GM18519 (cell line): ENCODE measurements around the gene RHBDL2.
"Not testable (repeated sequence)": the region's sequence is repeated elsewhere in the genome, so short reads cannot be mapped to it uniquely, and the experiment has no call there.

Experiments used
- ATAC-seq: cut with Tn5 transposase; IDR thresholded peaks from one replicate; pipeline ENCODE4 v1.9.1; 2021; ENCODE audit warnings: mild to moderate bottlenecking, moderate library complexity; ENCODE audit not compliant: unreplicated experiment, low FRiP score

The RHBDL2 gene

GRCh38 chr1:38938722-38939260 lies 2.8 kb downstream of the RHBDL2 start:
- ATAC-seq: no peak

GRCh38 chr1:38932571-38932970 lies 9.1 kb downstream of the RHBDL2 start:
- ATAC-seq: no peak

GRCh38 chr1:38929476-38929875 lies 12.2 kb downstream of the RHBDL2 start:
- ATAC-seq: no peak

DNA sequence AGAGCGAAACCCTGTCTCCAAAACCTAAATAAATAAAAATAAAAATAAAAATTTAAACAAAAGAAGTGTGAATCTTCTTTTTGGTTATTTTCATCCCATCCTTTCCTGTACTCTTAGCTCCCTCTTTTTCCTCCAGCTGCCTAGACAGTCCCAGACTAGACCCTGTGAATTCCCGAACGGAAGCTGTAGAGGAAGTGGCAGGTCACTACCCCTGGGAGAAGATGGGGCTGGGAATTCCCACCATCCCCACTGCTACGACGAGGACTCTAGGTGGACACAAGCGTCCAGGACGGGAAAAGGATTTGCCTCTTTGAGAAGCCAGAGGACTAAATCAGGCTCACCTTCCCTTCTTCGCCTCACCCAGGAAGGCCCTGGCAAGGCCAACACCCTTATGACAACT lies 12.6 kb downstream of the RHBDL2 start:
- ATAC-seq: no peak

- ATAC-seq: no peak
Measured at GRCh38 chr1:38926091-38926490, 15.5 kb downstream of the RHBDL2 start.

GRCh38 chr1:38925391-38925790 lies 16.2 kb downstream of the RHBDL2 start:
- no peak for ATAC-seq

- no peak for ATAC-seq
Measured at GRCh38 chr1:38923607-38924006, 18.0 kb downstream of the RHBDL2 start.

DNA sequence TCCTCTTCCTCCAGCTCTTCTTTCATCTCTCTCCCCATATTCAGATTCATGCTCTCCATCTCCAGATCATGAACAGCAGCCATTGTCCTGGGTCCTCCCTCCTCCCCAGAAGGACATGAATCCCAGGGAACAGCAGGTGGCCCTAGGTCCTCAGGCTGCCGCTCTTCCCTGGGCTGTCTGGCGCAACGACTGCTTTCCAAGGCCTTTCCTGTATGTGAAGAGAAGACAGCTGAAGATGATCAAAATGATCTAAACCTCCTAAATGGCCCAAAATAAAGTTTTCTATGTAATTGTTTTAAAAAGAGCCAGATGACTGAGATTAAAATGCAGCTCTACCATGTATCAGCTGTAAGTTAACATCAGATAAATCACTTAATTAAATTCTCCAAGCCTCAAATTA lies 22.5 kb downstream of the RHBDL2 start:
- ATAC-seq: no peak

DNA sequence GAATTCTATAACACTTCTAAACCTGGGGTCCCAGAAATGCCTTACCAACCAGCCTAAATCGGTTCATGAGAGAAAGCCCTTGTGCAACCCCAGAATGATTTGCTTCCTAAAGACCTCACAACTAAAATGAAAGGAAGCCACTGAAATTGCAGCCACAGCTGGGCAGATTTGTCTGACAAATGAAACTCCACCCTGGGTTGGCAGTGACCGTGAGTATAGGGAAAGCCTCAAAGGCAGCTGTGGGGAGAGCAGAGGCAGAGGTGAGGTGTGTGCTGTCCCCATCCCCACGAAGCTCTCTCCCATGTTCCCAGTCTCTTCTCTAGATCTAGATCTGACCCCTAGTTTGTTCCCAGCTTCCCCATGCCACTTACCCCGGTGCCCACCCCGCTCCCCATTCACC lies 23.1 kb downstream of the RHBDL2 start:
- ATAC-seq: no peak

DNA sequence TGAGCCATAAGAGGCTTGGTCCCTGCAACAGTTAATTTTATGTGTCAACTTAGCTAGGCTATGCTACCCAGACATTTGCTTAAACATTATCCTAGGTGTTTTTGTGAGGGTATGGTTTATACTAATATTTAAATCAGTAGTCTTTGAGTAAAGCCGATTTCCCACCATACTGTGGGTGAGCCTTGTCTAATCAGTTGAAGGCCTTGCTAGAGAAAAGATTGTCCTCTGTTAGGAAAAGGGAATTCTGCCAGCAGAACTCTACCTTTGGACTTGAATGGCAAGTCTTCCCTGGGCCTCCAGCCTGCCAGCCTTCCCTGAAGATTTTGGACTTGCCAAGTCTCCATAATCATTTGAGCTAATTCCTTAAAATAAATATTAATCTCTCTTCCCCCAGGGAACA lies 23.9 kb downstream of the RHBDL2 start:
- no peak for ATAC-seq

- no peak for ATAC-seq
Measured at GRCh38 chr1:38917337-38917736, 24.3 kb downstream of the RHBDL2 start.

DNA sequence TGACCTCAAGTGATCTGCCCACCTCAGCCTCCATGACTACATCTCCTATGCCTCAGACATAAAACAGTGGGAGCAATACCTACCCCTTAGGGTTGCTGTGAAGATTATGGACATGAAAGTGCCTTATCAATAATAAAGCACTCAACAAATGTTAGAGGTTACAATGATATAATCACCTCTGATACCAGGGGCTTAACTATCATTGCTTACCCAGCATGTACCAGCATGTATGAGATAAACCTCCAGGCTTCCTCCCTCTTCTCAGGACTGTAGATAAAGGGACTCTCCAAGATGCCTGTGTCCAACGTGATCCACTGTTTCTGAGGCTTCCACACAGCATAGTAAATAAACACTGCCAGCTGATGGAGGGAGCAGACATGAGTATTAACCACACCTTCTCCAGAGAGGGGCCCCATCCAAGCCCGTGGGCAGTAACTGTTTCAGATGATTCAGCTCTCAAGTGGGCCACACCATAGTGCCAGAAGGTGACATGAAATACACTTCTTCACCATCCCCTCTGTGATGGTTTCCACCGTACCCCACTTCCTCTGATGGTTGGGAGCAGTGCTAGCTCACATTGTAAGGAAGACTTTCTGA lies 26.2 kb downstream of the RHBDL2 start:
- ATAC-seq: no peak

- ATAC-seq: not testable (repeated sequence)
Measured at GRCh38 chr1:38914908-38915307, 26.7 kb downstream of the RHBDL2 start.

GRCh38 chr1:38908821-38909220 lies 32.8 kb downstream of the RHBDL2 start:
- ATAC-seq: no peak

DNA sequence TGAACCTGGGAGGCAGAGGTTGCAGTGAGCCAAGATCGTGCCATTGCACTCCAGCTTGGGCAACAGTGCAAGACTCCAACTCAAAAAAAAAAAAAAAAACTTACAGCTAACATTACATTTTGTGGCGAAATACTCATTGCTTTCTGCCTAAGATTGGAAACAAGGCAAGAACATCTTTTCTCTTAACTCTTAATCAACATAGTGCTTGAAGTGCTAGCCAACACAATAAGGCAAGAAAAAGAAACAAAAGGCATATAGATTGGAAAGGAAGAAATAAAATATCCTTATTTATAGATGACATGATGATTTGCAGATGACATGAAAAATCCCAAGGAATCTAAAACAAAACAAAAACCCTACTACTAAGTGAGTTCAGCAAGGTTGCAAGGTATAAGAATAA lies 35.6 kb downstream of the RHBDL2 start:
- no peak for ATAC-seq

- ATAC-seq: no peak
Measured at GRCh38 chr1:38899560-38899959, 42.1 kb downstream of the RHBDL2 start.

DNA sequence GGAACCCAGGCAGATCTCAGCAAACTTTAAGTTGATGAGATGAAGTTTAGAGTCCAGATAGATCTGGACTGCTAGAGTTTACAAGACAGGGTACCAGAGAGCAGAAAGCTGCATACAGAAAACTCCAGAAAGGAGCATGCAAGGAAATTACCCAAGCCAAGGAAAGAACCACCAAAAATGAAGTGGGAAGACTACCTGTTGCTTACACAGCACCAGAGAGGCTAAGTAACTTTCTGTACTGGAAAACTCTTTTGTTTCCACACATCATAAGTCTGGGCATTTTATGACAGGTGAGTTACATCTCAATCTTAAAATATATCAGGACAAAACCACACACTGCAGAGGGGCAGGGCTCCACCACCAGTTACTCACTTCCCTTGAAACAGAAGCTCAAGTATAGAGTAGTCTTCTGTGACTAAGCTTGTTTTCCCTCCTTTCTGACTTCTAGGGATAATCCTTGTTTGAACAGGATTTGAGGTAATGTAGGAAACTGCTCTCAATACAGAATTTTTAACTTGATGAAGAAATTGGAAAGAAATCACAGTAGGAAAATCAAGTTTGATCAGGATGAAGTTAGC lies 42.9 kb downstream of the RHBDL2 start:
- no peak for ATAC-seq

DNA sequence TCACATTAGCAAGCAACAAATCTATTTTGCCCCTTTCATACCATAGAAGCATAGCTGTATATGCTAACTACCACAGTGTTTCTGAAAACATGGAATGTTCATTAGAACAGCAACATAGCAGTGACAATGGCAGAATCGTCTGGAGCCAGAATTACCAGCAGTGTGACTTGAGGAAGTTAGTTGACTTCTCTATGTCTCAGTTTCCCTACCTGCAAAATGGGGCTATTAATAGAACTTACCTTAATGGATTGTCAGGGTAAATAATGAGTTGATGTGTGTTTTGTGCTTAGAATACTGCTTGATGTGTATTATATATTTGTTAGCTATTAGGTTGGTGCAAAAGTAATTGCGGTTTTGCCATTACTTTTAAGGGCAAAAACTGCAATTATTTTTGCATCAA lies 45.5 kb downstream of the RHBDL2 start:
- ATAC-seq: no peak

DNA sequence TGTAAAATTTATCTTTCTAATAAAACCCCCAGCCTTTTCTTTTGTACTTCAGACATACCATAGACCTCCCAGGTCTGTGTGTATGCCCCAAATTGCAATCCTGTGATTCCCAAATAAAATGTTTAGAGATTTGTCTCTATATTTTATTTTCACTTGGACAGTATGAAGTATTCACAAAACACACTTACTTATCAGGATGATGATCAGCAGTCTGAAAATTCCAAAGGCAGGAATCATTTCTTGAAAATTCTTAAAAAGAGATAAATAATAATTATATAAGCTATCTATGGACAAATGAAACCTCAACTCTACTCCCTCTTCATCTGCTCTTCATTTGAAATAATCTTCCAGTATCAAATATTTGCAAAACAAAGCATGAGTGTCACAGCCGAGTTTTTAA lies 48.7 kb downstream of the RHBDL2 start:
- ATAC-seq: no peak

DNA sequence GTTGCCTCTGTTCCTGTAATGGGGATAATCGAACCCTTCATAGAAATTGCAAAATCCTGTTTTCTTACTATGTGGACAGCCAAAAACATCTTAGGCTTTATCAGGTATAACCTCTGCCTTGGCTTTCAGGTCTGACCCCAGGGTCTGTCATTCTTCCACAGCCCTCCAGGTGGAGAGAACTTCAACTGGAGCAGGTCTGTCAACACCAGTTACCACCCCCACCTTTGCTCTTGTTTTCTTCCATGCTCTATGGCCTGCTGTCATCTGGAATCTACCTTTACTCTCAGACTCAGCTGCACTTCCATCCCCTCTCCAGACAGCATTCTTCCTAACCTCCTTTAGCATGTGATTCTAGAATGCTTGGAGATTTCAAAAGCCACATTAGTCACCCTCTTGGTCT lies 49.9 kb downstream of the RHBDL2 start:
- ATAC-seq: no peak

GRCh38 chr1:38889589-38889988 lies 52.0 kb downstream of the RHBDL2 start:
- ATAC-seq: no peak
